H1 (cell line): ENCODE measurements around the gene SAFB. TPM values are rescaled to one million over a fixed set of nuclear protein-coding genes. Genes with fewer than 3 reads are reported as not detected.

Experiments used
- CTCF ChIA-PET: fragments of 300-600 bp; sonication (Branson Sonifier 250); formaldehyde crosslinking; loops from one replicate; lab custom pipeline; 2021; ENCODE audit not compliant: partially characterized antibody; lab: Charles Lee
- POLR2A ChIA-PET: fragments of 300-600 bp; sonication (Branson Sonifier 250); formaldehyde crosslinking; loops from one replicate; lab custom pipeline; 2021; ENCODE audit warnings: inconsistent platforms; ENCODE audit not compliant: partially characterized antibody; lab: Charles Lee
- DNase-seq, 2 experiments: peaks; one replicate each; pipeline versions ENCODE4 v3.0.0 to v3.0.0-alpha.2; 2010 to 2022; ENCODE audit warnings: low spot score in 2 of 2, low read depth in 1 of 2, mixed read lengths in 1 of 2
- FAIRE-seq: peaks from 2 replicates; lab custom pipeline; 2011; peaks lifted over from hg19 to GRCh38; lab: Jason Lieb, UNC
- H2AFZ ChIP-seq: 2 replicates; pipeline ENCODE4 v1.8.1; 2012; ENCODE audit warnings: low read length, inconsistent platforms
- H2AK5ac ChIP-seq: 2 replicates; pipeline ENCODE4 v1.6.1; 2013; ENCODE audit warnings: low read depth, low read length
- H2BK120ac ChIP-seq: replicated peaks from 2 replicates; pipeline ENCODE3; 2013; ENCODE audit warnings: low read depth, low read length, inconsistent platforms
- H2BK12ac ChIP-seq: 2 replicates; pipeline ENCODE4 v1.6.1; 2013; ENCODE audit warnings: low read depth, low read length
- H2BK15ac ChIP-seq: 2 replicates; pipeline ENCODE4 v1.6.1; 2013; ENCODE audit warnings: low read length
- H2BK20ac ChIP-seq: 2 replicates; pipeline ENCODE4 v1.6.1; 2013; ENCODE audit warnings: low read length
- H2BK5ac ChIP-seq: 2 replicates; pipeline ENCODE4 v1.6.1; 2013; ENCODE audit warnings: low read depth, low read length
- H3K14ac ChIP-seq: 2 replicates; pipeline ENCODE4 v1.6.1; 2013; ENCODE audit warnings: inconsistent platforms; ENCODE audit not compliant: insufficient read length
- H3K18ac ChIP-seq: 2 replicates; pipeline ENCODE4 v1.6.1; 2013; ENCODE audit warnings: low read length; ENCODE audit errors: extremely low read depth
- H3K23ac ChIP-seq: 2 replicates; pipeline ENCODE4 v1.6.1; 2013; ENCODE audit warnings: inconsistent platforms; ENCODE audit not compliant: insufficient read length
- H3K23me2 ChIP-seq: 2 replicates; pipeline ENCODE4 v1.6.1; 2013; ENCODE audit warnings: low read depth, low read length
- H3K27ac ChIP-seq: 2 replicates; pipeline ENCODE4 v1.6.1; 2011; ENCODE audit warnings: low read depth, low read length, inconsistent platforms
- H3K27me3 ChIP-seq, 4 experiments: replicated peaks in 1 of 4; 1 replicate in 1 of 4; 2 replicates in 3 of 4; pipeline versions ENCODE4 v1.6.1 to v1.8.1; 2011 to 2013; ENCODE audit warnings: low read length in 3 of 4, mild to moderate bottlenecking in 3 of 4, inconsistent platforms in 2 of 4, mixed read lengths in 2 of 4, moderate library complexity in 1 of 4; ENCODE audit not compliant: control insufficient read depth in 3 of 4, insufficient read depth in 3 of 4; ENCODE audit errors: extremely low read depth in 1 of 4
- H3K36me3 ChIP-seq, 4 experiments: 2 replicates each; pipeline versions ENCODE4 v1.6.1 to v1.8.1; 2011 to 2013; ENCODE audit warnings: mild to moderate bottlenecking in 4 of 4, low read length in 3 of 4, moderate library complexity in 2 of 4, control low read depth in 1 of 4, inconsistent platforms in 1 of 4; ENCODE audit not compliant: insufficient read depth in 4 of 4, control insufficient read depth in 2 of 4
- H3K4ac ChIP-seq: replicated peaks from 2 replicates; pipeline ENCODE3; 2013; ENCODE audit warnings: low read length, low read depth, mixed read lengths, inconsistent platforms; ENCODE audit not compliant: insufficient read length
- H3K4me1 ChIP-seq, 4 experiments: replicated peaks in 1 of 4; 1 replicate in 1 of 4; 2 replicates in 3 of 4; pipeline versions ENCODE4 v1.6.1 to v1.8.1; 2011 to 2013; ENCODE audit warnings: low read length in 3 of 4, inconsistent platforms in 2 of 4, mixed read lengths in 1 of 4; ENCODE audit not compliant: insufficient read depth in 4 of 4, control insufficient read depth in 3 of 4
- H3K4me2 ChIP-seq, 2 experiments: 2 replicates each; pipeline versions ENCODE4 v1.6.1 to v1.8.1; 2011 to 2013; ENCODE audit warnings: low read depth in 2 of 2, low read length in 2 of 2, control low read depth in 1 of 2, inconsistent platforms in 1 of 2, mild to moderate bottlenecking in 1 of 2; ENCODE audit not compliant: insufficient read depth in 1 of 2
- H3K4me3 ChIP-seq, 4 experiments: fragments of 200-600, 300-600 bp in 1 of 4; sonication (generic), shearing (Covaris generic), sonication (Bioruptor Twin) in 1 of 4; 2 replicates each; pipeline versions ENCODE4 v1.5.1 to v1.8.1; 2011 to 2016; ENCODE audit warnings: low read length in 4 of 4, low read depth in 3 of 4, control low read depth in 2 of 4, inconsistent platforms in 2 of 4, mild to moderate bottlenecking in 2 of 4, mixed read lengths in 1 of 4, moderate library complexity in 1 of 4; ENCODE audit not compliant: insufficient read depth in 2 of 4; ENCODE audit errors: extremely low read depth in 1 of 4
- H3K56ac ChIP-seq: replicated peaks from 2 replicates; pipeline ENCODE3; 2013; ENCODE audit warnings: low read depth, mild to moderate bottlenecking, mixed read lengths, low read length, inconsistent platforms; ENCODE audit not compliant: insufficient read length
- H3K79me1 ChIP-seq: 2 replicates; pipeline ENCODE4 v1.6.1; 2013; ENCODE audit warnings: low read depth, low read length, control low read depth
- H3K79me2 ChIP-seq, 2 experiments: 2 replicates each; pipeline versions ENCODE4 v1.6.1 to v1.8.1; 2012 to 2013; ENCODE audit warnings: low read length in 2 of 2, mild to moderate bottlenecking in 2 of 2, inconsistent platforms in 1 of 2; ENCODE audit not compliant: insufficient read depth in 2 of 2, control insufficient read depth in 1 of 2
- H3K9ac ChIP-seq, 4 experiments: replicated peaks in 1 of 4; 1 replicate in 1 of 4; 2 replicates in 3 of 4; pipeline versions ENCODE4 v1.6.1 to v1.8.1; 2011 to 2013; ENCODE audit warnings: low read depth in 3 of 4, low read length in 3 of 4, control low read depth in 2 of 4, mild to moderate bottlenecking in 2 of 4, moderate library complexity in 2 of 4, inconsistent platforms in 1 of 4; ENCODE audit errors: extremely low read depth in 1 of 4
- H3K9me3 ChIP-seq, 2 experiments: 2 replicates each; pipeline versions ENCODE4 v1.6.1 to v1.8.1; 2012 to 2013; ENCODE audit warnings: mild to moderate bottlenecking in 2 of 2, moderate library complexity in 2 of 2, control low read depth in 1 of 2, inconsistent platforms in 1 of 2, low read depth in 1 of 2, low read length in 1 of 2, mixed read lengths in 1 of 2; ENCODE audit not compliant: insufficient read depth in 2 of 2
- H4K20me1 ChIP-seq, 2 experiments: replicated peaks in 1 of 2; 2 replicates each; pipeline versions ENCODE3 to v1.8.1; 2011 to 2013; ENCODE audit warnings: inconsistent platforms in 2 of 2, low read length in 2 of 2, mild to moderate bottlenecking in 1 of 2; ENCODE audit not compliant: insufficient read depth in 2 of 2, control insufficient read depth in 1 of 2
- H4K5ac ChIP-seq: 2 replicates; pipeline ENCODE4 v1.6.1; 2013; ENCODE audit warnings: low read length, low read depth, mixed read lengths, inconsistent platforms; ENCODE audit not compliant: insufficient read length
- H4K8ac ChIP-seq: 2 replicates; pipeline ENCODE4 v1.8.0; 2013; ENCODE audit warnings: mild to moderate bottlenecking, moderate library complexity, low read length, inconsistent platforms; ENCODE audit not compliant: insufficient read depth; ENCODE audit errors: extremely low read depth
- H4K91ac ChIP-seq: replicated peaks from 2 replicates; pipeline ENCODE3; 2013; ENCODE audit warnings: low read length, mixed read lengths, inconsistent platforms; ENCODE audit not compliant: insufficient read length
- ATF3 ChIP-seq: IDR thresholded peaks from 2 replicates; pipeline ENCODE4 v1.6.1; 2011; ENCODE audit warnings: low read depth, mild to moderate bottlenecking, low read length; ENCODE audit not compliant: insufficient read depth
- BACH1 ChIP-seq: IDR thresholded peaks from 2 replicates; pipeline ENCODE4 v1.6.1; 2012; ENCODE audit warnings: low read length, improper control_type of control experiment
- CBX5 ChIP-seq: fragments of 300-800, 300-1000 bp; sonication (generic); IDR thresholded peaks from 2 replicates; pipeline ENCODE4 v1.7.1; 2016; ENCODE audit warnings: antibody characterized with exemption, low read length, low read depth
- GABPA ChIP-seq: IDR thresholded peaks from 2 replicates; pipeline ENCODE4 v1.6.1; 2011; ENCODE audit warnings: mild to moderate bottlenecking, low read length, moderate library complexity, borderline replicate concordance; ENCODE audit not compliant: insufficient read depth
- GTF2F1 ChIP-seq: IDR thresholded peaks from 2 replicates; pipeline ENCODE4 v1.6.1; 2012; ENCODE audit warnings: low read depth, low read length, improper control_type of control experiment, borderline replicate concordance
- JUND ChIP-seq: IDR thresholded peaks from 2 replicates; pipeline ENCODE4 v1.6.1; 2011; ENCODE audit warnings: mild to moderate bottlenecking, improper control_type of control experiment, low read length
- KDM1A ChIP-seq: fragments of 200-600, 300-600 bp; sonication (generic); IDR thresholded peaks from 2 replicates; pipeline ENCODE4 v1.7.1; 2016; ENCODE audit warnings: mild to moderate bottlenecking, low read length, borderline replicate concordance
- MAX ChIP-seq: IDR thresholded peaks from 2 replicates; pipeline ENCODE4 v1.6.1; 2012; ENCODE audit warnings: inconsistent platforms
- PHF8 ChIP-seq: fragments of 200-600 bp; sonication (generic); conservative IDR thresholded peaks from 2 replicates; pipeline ENCODE4 v1.7.1; 2012; ENCODE audit warnings: low read depth, mild to moderate bottlenecking, inconsistent platforms, low read length, moderate library complexity
- POLR2AphosphoS5 ChIP-seq: IDR thresholded peaks from 2 replicates; pipeline ENCODE4 v1.6.1; 2011; ENCODE audit warnings: low read depth, low read length
- RXRA ChIP-seq: IDR thresholded peaks from 2 replicates; pipeline ENCODE4 v1.6.1; 2011; ENCODE audit warnings: low read depth, mild to moderate bottlenecking, low read length, moderate library complexity; ENCODE audit not compliant: insufficient read depth
- YY1 ChIP-seq: IDR thresholded peaks from 2 replicates; pipeline ENCODE4 v1.6.1; 2011; ENCODE audit warnings: low read depth, mild to moderate bottlenecking, low read length
- WGBS, 2 experiments: shearing (Covaris generic) in 1 of 2; methylation state at CpG; one replicate each; pipeline versions ENCODE4 v1.1.6 to v1.1.7; 2013 to 2015; ENCODE audit warnings: low lambda C conversion rate in 2 of 2, mixed read lengths in 2 of 2, inconsistent platforms in 1 of 2, low coverage in 1 of 2, missing lambda C conversion rate in 1 of 2; ENCODE audit not compliant: insufficient replicate concordance in 2 of 2, insufficient coverage in 1 of 2, insufficient read length in 1 of 2; ENCODE audit errors: extremely low coverage in 1 of 2, missing lambda C conversion rate in 1 of 2; 5-methylcytosine and 5-hydroxymethylcytosine counted together
- polyA plus RNA-seq, 7 experiments: library from polyadenylated mRNA; depleted of rRNA in 3 of 7; stranded (reverse) in 5 of 7; unstranded in 2 of 7; fragments of >200 nt in 5 of 7; fragments of 200-250 nt in 2 of 7; gene quantifications; 1 replicate in 5 of 7; 2 replicates in 1 of 7; 4 replicates in 1 of 7; pipeline versions ENCODE4 v1.2.1 to v1.2.3, GENCODE V29; 2011 to 2013; ENCODE audit warnings: missing spikeins in 2 of 7, mixed read lengths in 2 of 7
- total RNA-seq: library from RNA; stranded (reverse); fragmentation: NEBNext Ultra II Directional; extraction: Animal tissue kit (Norgen Biotek cat#: 25700); gene quantifications from 2 replicates; pipeline ENCODE4 v1.2.1, GENCODE V29; 2021

SAFB gene
- total and polyA plus RNA-seq, 2 of the 8 experiments (the other 6 are each of a cell fraction or from before 2014, with no cell fraction given): 27.0 to 110 TPM

- no peak overlapping the region for H2BK5ac ChIP-seq
- H2BK120ac ChIP-seq: no peak overlapping the region
- peaks cover 5 to 9% of the 10 kb centered on the region in 2 experiments for H4K20me1 ChIP-seq
- no peak overlapping the region for H2BK20ac ChIP-seq
- H4K5ac ChIP-seq: no peak overlapping the region
- no peak overlapping the region for H4K91ac ChIP-seq
- no peak overlapping the region for H3K27ac ChIP-seq
- no peaks in the 10 kb centered on the region for H3K27me3 ChIP-seq
- no peak overlapping the region for H3K18ac ChIP-seq
- H3K9ac ChIP-seq: no peak overlapping the region
- H3K23me2 ChIP-seq: no peaks in the 10 kb centered on the region
- WGBS, 2 experiments: 91% methylated on average over 16 of the region's 16 CpGs; no CpG with 5 or more reads in 1 of the 2 experiments
- no peak overlapping the region for H2AK5ac ChIP-seq
- no peak overlapping the region for H2BK12ac ChIP-seq
- H3K9me3 ChIP-seq: peaks cover 0 to 9% of the 10 kb centered on the region in 2 experiments; a peak in 1 of 4 replicates
- no peaks in the 10 kb centered on the region for H3K4me1 ChIP-seq
- H3K14ac ChIP-seq: no peak overlapping the region
- no peaks in the 10 kb centered on the region for H3K79me2 ChIP-seq
- H2AFZ ChIP-seq: no peak overlapping the region
- H3K4me3 ChIP-seq: no peak overlapping the region
- H3K79me1 ChIP-seq: no peaks in the 10 kb centered on the region; the same call in 1 of the 2 replicates
- H3K23ac ChIP-seq: no peak overlapping the region
- no peak overlapping the region for H3K4me2 ChIP-seq
- no peak overlapping the region for H3K4ac ChIP-seq
- no peak overlapping the region; the same call in 1 of the 2 replicates for H4K8ac ChIP-seq
- FAIRE-seq: no peak
- no peak for DNase-seq
- POLR2A ChIA-PET: interaction anchor here (1.8 to 22.4 kb wide), 4 partner anchors 8 to 15 kb away, joined by 6 to 620 read pairs (median 34); partner anchors contain the start of genes CATSPERD, LONP1 and RPL36
- no peak overlapping the region for H2BK15ac ChIP-seq
- CTCF ChIA-PET: interaction anchor here (0.7 to 5.4 kb wide), 4 partner anchors 15 to 89 kb away, joined by 3 to 23 read pairs (median 5); partner anchors contain the start of gene RPL36
- H3K56ac ChIP-seq: no peak overlapping the region
- peaks cover 35 to 76% (median 62%) of the 10 kb centered on the region in 4 experiments for H3K36me3 ChIP-seq
- no peak for TF ChIP-seq CBX5
- no peak for TF ChIP-seq BACH1
- no peak for TF ChIP-seq YY1
- TF ChIP-seq JUND: no peak
- no peak for TF ChIP-seq MAX
- TF ChIP-seq ATF3: no peak
- TF ChIP-seq GABPA: no peak
- no peak for TF ChIP-seq RXRA
- TF ChIP-seq KDM1A: no peak
- TF ChIP-seq GTF2F1: no peak
- no peak for TF ChIP-seq POLR2AphosphoS5
- no peak for TF ChIP-seq PHF8
Measured at GRCh38 chr19:5705552-5705951, 82.7 kb downstream of the SAFB start.
